Measurements from ENCODE around the gene MSH3.

MSH3 gene
- 33.9 to 47.6 (median 43.1) reads per million in 3 donors for total RNA-seq

DNA sequence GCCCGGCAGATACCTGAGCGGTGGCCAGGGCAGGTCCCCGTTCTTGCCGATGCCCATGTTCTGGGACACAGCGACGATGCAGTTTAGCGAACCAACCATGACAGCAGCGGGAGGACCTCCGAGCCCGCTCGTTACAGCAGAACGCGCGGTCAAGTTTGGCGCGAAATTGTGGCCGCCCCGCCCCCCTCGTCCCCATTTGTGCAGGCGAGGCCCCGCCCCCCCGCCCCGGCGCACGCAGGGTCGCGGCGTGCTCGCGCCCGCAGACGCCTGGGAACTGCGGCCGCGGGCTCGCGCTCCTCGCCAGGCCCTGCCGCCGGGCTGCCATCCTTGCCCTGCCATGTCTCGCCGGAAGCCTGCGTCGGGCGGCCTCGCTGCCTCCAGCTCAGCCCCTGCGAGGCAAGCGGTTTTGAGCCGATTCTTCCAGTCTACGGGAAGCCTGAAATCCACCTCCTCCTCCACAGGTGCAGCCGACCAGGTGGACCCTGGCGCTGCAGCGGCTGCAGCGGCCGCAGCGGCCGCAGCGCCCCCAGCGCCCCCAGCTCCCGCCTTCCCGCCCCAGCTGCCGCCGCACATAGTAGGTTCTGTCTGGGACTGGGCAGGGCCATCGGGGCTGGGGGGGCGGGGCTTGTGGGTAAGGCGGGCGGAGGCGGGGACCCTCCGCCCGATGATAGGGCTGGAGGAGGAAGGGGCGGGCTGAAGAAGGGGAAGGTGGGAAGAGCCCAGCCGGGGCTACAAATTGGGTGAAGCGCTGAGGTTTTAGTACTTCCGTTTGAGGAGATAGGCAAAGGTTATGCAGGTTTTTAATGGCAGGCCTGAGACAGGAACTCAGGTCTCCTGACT is at the start of gene MSH3, which contains the start of gene DHFR:
Gene MSH3, plus strand, starts transcription at position 262 of the 840 bp plus-strand sequence. Its CDS starts 76 bp downstream, at position 338.
Gene DHFR, minus strand, starts transcription at position 593 of the 840 bp plus-strand sequence. Its CDS starts 494 bp downstream, at position 99.
- no peaks in the 10 kb centered on the region for H3K9me3 ChIP-seq (ENCODE audit: control insufficient read depth, low read length)
- H3K4me1 ChIP-seq (ENCODE audit: control insufficient read depth, insufficient read depth, low read length, poor library complexity, severe bottlenecking): peaks cover 12% of the 10 kb centered on the region
- no peaks in the 10 kb centered on the region for H3K27me3 ChIP-seq (replicated peaks; ENCODE audit: control insufficient read depth, insufficient read depth, low read length, poor library complexity, severe bottlenecking)
- H3K36me3 ChIP-seq (ENCODE audit: control insufficient read depth, insufficient read depth, low read length): peaks cover 9% of the 10 kb centered on the region
- peak within 1 kb of the TSS; percentile 79 for H3K4me3 ChIP-seq (ENCODE audit: insufficient read depth, low read depth, low read length, poor library complexity, severe bottlenecking)
- DNase-seq: peak; percentile 78 to 81 (median 79)
- H3K27ac ChIP-seq (ENCODE audit: insufficient read depth, low read length, poor library complexity, severe bottlenecking): peak within 1 kb of the TSS; percentile 84

DNA sequence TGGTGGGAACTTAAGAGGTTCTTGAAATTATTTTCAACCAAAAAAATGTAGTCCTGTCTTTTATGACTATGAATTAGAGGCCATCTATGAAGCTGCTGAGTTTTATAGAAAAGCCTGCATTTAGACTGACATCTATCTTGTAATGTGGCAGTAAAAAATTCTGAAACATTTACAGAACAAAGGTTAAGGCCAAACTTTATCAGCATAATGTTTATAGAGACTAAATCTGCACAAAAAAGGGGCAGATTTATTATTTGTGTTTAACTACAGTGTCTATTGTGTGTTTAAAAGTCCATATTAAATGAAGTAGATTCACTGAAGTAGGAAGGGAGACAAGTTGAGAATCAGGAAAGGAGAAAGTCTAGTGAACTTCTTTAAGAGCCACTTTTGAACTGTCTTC is 47.1 kb upstream of the MSH3 start:
- H3K4me3 ChIP-seq (ENCODE audit: insufficient read depth, low read depth, low read length, poor library complexity, severe bottlenecking): no peak overlapping the region
- no peak for DNase-seq
- H3K27me3 ChIP-seq (replicated peaks; ENCODE audit: control insufficient read depth, insufficient read depth, low read length, poor library complexity, severe bottlenecking): no peaks in the 10 kb centered on the region
- H3K27ac ChIP-seq (ENCODE audit: insufficient read depth, low read length, poor library complexity, severe bottlenecking): no peak overlapping the region
- H3K9me3 ChIP-seq (ENCODE audit: control insufficient read depth, low read length): no peaks in the 10 kb centered on the region
- H3K36me3 ChIP-seq (ENCODE audit: control insufficient read depth, insufficient read depth, low read length): no peaks in the 10 kb centered on the region
- H3K4me1 ChIP-seq (ENCODE audit: control insufficient read depth, insufficient read depth, low read length, poor library complexity, severe bottlenecking): no peaks in the 10 kb centered on the region

DNA sequence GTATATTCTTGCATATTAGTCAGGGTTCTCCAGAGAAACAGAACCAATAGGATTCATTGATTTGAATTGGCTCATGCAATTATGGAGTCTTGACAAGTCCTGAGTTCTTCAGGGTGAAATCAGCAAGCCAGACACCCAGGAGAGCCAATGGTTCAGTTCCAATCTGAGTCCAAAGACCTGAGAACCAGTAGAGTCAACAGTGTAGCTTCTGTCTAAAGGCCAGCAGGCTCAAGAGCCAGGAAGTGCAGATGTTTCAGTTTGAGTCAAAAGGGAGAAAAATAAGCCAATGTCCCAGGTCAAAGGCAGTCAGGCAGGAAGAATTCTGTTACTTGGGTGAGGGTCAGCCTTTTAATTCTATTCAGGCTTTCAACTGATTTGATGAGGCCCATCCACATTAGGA is 46.6 kb upstream of the MSH3 start:
- Histone ChIP-seq H3K27ac (ENCODE audit: insufficient read depth, low read length, poor library complexity, severe bottlenecking) (no peak overlapping the region), H3K4me1 (ENCODE audit: control insufficient read depth, insufficient read depth, low read length, poor library complexity, severe bottlenecking) (no peaks in the 10 kb centered on the region), H3K27me3 (replicated peaks; ENCODE audit: control insufficient read depth, insufficient read depth, low read length, poor library complexity, severe bottlenecking) (no peaks in the 10 kb centered on the region), H3K9me3 (ENCODE audit: control insufficient read depth, low read length) (no peaks in the 10 kb centered on the region), H3K4me3 (ENCODE audit: insufficient read depth, low read depth, low read length, poor library complexity, severe bottlenecking) (no peak overlapping the region), H3K36me3 (ENCODE audit: control insufficient read depth, insufficient read depth, low read length) (no peaks in the 10 kb centered on the region)
- no peak for DNase-seq

DNA sequence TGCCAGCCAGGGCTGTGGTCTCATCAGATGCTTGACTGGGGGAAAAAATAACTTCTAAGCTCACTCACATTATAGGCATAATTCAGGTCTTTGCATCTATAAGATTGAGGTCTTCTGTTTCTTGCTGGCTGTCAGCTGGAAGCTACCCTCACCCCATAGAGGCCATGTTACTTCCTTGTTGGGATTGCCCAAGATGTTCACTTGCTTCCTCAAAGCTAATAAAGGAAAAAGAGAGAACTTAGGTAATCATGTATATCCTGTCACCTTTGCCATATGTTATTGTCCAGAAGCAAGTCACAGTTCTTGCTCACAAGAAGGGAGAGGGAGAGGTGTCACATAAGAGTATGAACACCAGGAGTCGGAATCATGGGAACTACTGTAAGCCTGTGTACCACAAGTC is 45.7 kb upstream of the MSH3 start:
- no peaks in the 10 kb centered on the region for H3K27me3 ChIP-seq (replicated peaks; ENCODE audit: control insufficient read depth, insufficient read depth, low read length, poor library complexity, severe bottlenecking)
- H3K9me3 ChIP-seq (ENCODE audit: control insufficient read depth, low read length): no peaks in the 10 kb centered on the region
- no peaks in the 10 kb centered on the region for H3K4me1 ChIP-seq (ENCODE audit: control insufficient read depth, insufficient read depth, low read length, poor library complexity, severe bottlenecking)
- no peak for DNase-seq
- H3K27ac ChIP-seq (ENCODE audit: insufficient read depth, low read length, poor library complexity, severe bottlenecking): no peak overlapping the region
- H3K4me3 ChIP-seq (ENCODE audit: insufficient read depth, low read depth, low read length, poor library complexity, severe bottlenecking): no peak overlapping the region
- H3K36me3 ChIP-seq (ENCODE audit: control insufficient read depth, insufficient read depth, low read length): no peaks in the 10 kb centered on the region

DNA sequence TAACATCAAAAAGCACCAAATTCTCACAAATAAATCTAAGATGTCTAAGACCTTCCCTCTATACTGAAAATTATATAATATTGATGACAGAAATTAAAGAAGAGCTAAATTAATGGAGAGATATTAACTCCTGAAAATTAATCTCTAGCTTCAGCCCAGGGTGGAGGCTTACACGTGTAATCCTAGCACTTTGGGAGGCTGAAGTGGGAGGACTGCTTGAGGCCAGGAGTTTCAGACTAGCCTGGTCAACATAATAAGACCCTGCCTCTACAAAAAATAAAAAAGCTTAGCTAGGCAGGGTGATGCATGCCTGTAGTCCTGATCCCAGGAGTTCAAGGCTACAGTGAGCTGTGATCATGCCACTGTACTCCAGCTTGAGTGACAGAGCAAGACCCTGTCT is 44.8 kb upstream of the MSH3 start:
- no peak overlapping the region for H3K4me3 ChIP-seq (ENCODE audit: insufficient read depth, low read depth, low read length, poor library complexity, severe bottlenecking)
- H3K27me3 ChIP-seq (replicated peaks; ENCODE audit: control insufficient read depth, insufficient read depth, low read length, poor library complexity, severe bottlenecking): no peaks in the 10 kb centered on the region
- H3K27ac ChIP-seq (ENCODE audit: insufficient read depth, low read length, poor library complexity, severe bottlenecking): no peak overlapping the region
- no peaks in the 10 kb centered on the region for H3K36me3 ChIP-seq (ENCODE audit: control insufficient read depth, insufficient read depth, low read length)
- no peak for DNase-seq
- no peaks in the 10 kb centered on the region for H3K9me3 ChIP-seq (ENCODE audit: control insufficient read depth, low read length)
- no peaks in the 10 kb centered on the region for H3K4me1 ChIP-seq (ENCODE audit: control insufficient read depth, insufficient read depth, low read length, poor library complexity, severe bottlenecking)

DNA sequence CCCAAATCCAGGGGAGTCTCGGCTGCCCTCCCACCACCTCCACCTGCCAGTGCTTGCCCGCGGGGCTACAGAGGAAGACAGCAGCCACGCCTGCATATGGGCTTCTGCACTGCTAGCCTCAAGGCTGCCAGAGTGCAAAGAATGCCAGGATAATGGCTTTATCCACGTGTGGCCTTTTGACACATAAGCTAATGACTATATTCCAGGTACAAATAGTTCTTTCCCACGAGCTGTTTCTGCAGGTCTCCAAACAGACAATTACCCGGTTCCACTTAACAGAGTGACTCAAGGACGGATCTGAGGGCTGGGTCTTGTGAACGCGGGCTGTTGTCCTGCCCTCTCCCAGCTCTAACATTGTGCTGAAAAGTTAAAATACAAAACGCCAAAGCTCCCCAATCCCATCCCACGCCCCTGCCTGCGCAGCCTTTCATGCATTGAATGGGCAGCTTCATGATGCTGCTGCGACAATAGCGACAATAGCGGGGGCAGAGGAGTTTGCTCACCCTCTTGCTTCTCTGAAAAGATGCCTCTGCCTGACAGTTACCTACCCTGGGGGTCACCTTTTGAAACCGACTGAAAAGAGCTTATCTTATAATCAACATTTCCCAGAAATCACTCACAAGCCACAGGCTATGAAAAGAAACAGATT is 39.1 kb upstream of the MSH3 start:
- Histone ChIP-seq H3K36me3 (ENCODE audit: control insufficient read depth, insufficient read depth, low read length) (no peaks in the 10 kb centered on the region), H3K4me1 (ENCODE audit: control insufficient read depth, insufficient read depth, low read length, poor library complexity, severe bottlenecking) (no peaks in the 10 kb centered on the region), H3K9me3 (ENCODE audit: control insufficient read depth, low read length) (no peaks in the 10 kb centered on the region), H3K4me3 (ENCODE audit: insufficient read depth, low read depth, low read length, poor library complexity, severe bottlenecking) (no peak overlapping the region), H3K27ac (ENCODE audit: insufficient read depth, low read length, poor library complexity, severe bottlenecking) (no peak overlapping the region), H3K27me3 (replicated peaks; ENCODE audit: control insufficient read depth, insufficient read depth, low read length, poor library complexity, severe bottlenecking) (no peaks in the 10 kb centered on the region)
- no peak for DNase-seq

DNA sequence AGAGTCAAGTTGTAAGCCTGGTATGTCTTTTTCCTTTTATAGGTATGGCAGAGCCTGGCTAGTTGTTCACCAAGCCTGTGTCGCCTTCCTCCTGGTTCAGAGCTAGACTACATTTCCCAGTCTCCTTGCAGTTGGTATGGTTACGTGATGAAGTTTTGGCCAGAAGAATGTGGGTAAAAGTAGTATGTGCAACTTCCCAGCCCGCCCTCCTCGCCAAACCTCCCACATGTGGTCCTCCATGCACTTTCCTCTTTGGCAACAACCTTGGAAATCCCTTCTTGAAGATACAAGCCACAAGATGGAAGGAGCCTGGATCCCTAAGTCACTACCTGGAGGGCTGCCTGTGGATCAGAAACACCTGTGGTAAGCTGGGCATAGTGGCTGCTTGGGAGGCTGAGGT is 36.0 kb upstream of the MSH3 start:
- no peaks in the 10 kb centered on the region for H3K4me1 ChIP-seq (ENCODE audit: control insufficient read depth, insufficient read depth, low read length, poor library complexity, severe bottlenecking)
- H3K27ac ChIP-seq (ENCODE audit: insufficient read depth, low read length, poor library complexity, severe bottlenecking): no peak overlapping the region
- no peaks in the 10 kb centered on the region for H3K36me3 ChIP-seq (ENCODE audit: control insufficient read depth, insufficient read depth, low read length)
- H3K9me3 ChIP-seq (ENCODE audit: control insufficient read depth, low read length): no peaks in the 10 kb centered on the region
- no peak overlapping the region for H3K4me3 ChIP-seq (ENCODE audit: insufficient read depth, low read depth, low read length, poor library complexity, severe bottlenecking)
- no peak for DNase-seq
- no peaks in the 10 kb centered on the region for H3K27me3 ChIP-seq (replicated peaks; ENCODE audit: control insufficient read depth, insufficient read depth, low read length, poor library complexity, severe bottlenecking)

DNA sequence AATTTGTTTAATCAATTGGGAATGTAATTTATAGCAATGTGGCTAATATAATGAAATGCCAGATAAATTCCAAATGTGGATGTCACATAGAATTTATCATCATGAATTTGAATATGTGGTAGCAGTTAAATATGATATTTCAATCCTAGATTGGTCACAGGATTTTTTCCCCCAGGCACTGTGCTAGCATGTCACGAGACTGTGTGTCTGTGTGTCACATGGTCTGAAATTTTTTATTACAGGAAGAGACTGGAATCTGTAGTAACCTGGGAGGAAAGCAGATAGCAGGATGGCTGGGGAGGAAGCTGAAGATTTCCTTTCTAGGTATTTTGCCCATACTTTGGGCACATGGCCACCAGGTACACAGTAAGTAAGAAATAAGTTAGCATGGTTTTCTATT is 35.4 kb upstream of the MSH3 start:
- Histone ChIP-seq H3K27me3 (replicated peaks; ENCODE audit: control insufficient read depth, insufficient read depth, low read length, poor library complexity, severe bottlenecking) (no peaks in the 10 kb centered on the region), H3K4me3 (ENCODE audit: insufficient read depth, low read depth, low read length, poor library complexity, severe bottlenecking) (no peak overlapping the region), H3K4me1 (ENCODE audit: control insufficient read depth, insufficient read depth, low read length, poor library complexity, severe bottlenecking) (no peaks in the 10 kb centered on the region), H3K9me3 (ENCODE audit: control insufficient read depth, low read length) (no peaks in the 10 kb centered on the region), H3K36me3 (ENCODE audit: control insufficient read depth, insufficient read depth, low read length) (no peaks in the 10 kb centered on the region), H3K27ac (ENCODE audit: insufficient read depth, low read length, poor library complexity, severe bottlenecking) (no peak overlapping the region)
- DNase-seq: no peak

DNA sequence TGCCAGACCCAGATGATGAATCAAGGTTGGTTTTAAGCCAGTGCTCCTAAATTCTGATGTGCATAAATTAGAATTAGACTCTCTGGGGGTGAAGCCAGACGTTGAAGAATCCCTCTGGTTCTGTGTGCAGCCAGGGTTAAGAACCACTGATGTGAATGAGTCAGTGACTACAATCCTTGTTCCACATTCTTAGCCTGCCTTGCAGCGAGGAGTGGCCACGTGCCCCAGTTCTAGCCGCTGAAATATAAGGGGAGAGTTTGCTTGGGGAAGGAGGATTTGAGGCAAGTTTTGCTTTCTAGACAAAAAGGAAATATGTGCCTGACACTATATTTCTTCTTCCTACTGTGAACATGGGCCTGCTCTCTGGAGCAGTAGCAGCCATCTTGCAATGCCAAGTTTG is 34.2 kb upstream of the MSH3 start:
- DNase-seq: no peak
- no peak overlapping the region for H3K27ac ChIP-seq (ENCODE audit: insufficient read depth, low read length, poor library complexity, severe bottlenecking)
- H3K9me3 ChIP-seq (ENCODE audit: control insufficient read depth, low read length): no peaks in the 10 kb centered on the region
- no peaks in the 10 kb centered on the region for H3K4me1 ChIP-seq (ENCODE audit: control insufficient read depth, insufficient read depth, low read length, poor library complexity, severe bottlenecking)
- H3K36me3 ChIP-seq (ENCODE audit: control insufficient read depth, insufficient read depth, low read length): no peaks in the 10 kb centered on the region
- H3K27me3 ChIP-seq (replicated peaks; ENCODE audit: control insufficient read depth, insufficient read depth, low read length, poor library complexity, severe bottlenecking): no peaks in the 10 kb centered on the region
- no peak overlapping the region for H3K4me3 ChIP-seq (ENCODE audit: insufficient read depth, low read depth, low read length, poor library complexity, severe bottlenecking)

DNA sequence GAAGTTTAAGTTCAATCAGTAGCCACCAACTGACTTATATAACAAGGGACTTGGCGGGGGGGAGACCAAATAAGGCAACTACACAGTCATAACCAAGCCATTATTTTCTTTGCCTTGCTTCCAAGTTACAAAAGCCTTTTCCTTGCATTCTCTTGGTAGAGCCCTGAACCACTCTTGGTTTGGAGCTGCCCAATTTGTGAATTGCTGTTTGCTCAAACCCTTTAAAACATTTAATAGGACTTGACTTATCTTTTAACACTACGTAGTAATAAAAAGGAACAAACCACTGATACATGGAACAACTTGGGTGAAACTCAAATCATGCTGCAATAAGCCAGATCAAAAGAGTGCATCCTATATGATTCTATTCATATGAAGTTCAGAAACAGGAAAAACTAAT is 31.7 kb upstream of the MSH3 start:
- DNase-seq: no peak
- Histone ChIP-seq H3K4me1 (ENCODE audit: control insufficient read depth, insufficient read depth, low read length, poor library complexity, severe bottlenecking) (no peaks in the 10 kb centered on the region), H3K27me3 (replicated peaks; ENCODE audit: control insufficient read depth, insufficient read depth, low read length, poor library complexity, severe bottlenecking) (no peaks in the 10 kb centered on the region), H3K27ac (ENCODE audit: insufficient read depth, low read length, poor library complexity, severe bottlenecking) (no peak overlapping the region), H3K9me3 (ENCODE audit: control insufficient read depth, low read length) (no peaks in the 10 kb centered on the region), H3K36me3 (ENCODE audit: control insufficient read depth, insufficient read depth, low read length) (no peaks in the 10 kb centered on the region), H3K4me3 (ENCODE audit: insufficient read depth, low read depth, low read length, poor library complexity, severe bottlenecking) (no peak overlapping the region)
